GM19438 (cell line): ENCODE results near the gene TRIM6.
"Not testable (repeated sequence)": the region's sequence is repeated elsewhere in the genome, so short reads cannot be mapped to it uniquely, and the experiment has no call there.

ENCODE experiments used
- ATAC-seq: cut with Tn5 transposase; IDR thresholded peaks from one replicate; pipeline ENCODE4 v1.9.1; 2021; ENCODE audit warnings: low read depth; ENCODE audit not compliant: unreplicated experiment

TRIM6 gene

GRCh38 chr11:5596607-5597201 lies at the start of gene TRIM6:
TRIM6 (plus strand) TSS chr11:5596637; CDS start chr11:5596898, 261 bp downstream.
- ATAC-seq = no peak

DNA sequence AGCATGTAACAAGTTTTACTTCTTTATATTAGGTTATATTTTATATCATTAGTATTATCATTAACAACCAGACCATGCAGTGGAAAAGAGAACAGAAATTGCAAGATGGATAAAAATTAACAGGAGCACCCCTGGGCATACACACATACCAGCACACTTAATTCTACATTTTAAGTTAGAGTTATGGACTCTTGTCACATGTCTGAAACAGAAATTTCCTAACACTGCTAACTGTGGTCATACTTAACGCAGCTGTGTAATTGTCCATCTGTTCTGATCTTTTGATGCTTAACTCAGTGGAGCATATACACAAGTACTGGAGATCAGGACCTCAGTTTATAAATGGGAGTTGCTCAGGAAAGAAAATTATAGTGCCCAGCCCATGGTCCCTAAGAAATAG lies 48.5 kb upstream of the TRIM6 start:
- peak; percentile 82 for ATAC-seq

DNA sequence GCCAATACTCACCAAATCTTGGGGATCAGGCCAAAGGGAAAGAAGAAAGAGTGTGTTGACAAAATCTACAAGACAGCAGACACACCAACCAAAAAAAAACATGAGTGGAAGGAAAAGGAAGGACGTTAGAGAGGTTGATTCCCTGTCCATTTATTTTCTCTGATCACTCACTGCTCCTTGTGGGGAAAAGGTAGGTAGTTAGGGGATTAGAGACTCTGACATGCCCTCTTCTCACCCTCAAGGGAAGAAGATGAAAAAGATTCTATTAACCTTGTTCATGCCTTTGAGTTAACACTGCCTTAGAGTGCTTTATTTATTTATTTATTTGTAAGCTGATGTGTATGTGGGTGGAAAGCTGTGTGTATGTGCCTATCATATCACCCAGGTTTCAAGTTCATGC lies 48.0 kb upstream of the TRIM6 start, which contains the start of gene OR52H1:
TSS of gene OR52H1 (minus strand) at position 101 of the 400 bp plus-strand sequence. CDS start 3,035 bp downstream, outside the sequence.
- no peak for ATAC-seq

- no peak for ATAC-seq
These were observed 45.9 kb upstream of the TRIM6 start for GRCh38 chr11:5550440-5551095.

DNA sequence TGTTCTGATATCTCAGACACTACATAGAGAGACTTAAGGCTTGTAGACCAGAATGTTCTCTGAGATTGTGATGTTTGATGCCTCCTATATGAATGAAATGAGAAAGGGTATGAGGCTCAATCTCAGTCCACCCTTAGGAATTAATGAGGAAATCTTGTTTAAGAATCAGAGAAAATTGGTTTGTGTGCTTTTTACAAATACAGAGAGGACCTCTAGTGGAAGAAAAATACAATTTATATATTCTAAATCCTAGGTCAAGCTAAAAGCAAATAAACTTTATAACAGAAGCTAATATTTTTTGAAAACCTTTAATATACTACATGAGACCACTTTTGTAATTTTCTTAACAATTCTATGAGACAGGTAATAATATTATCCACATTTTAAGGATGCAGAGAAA lies 43.1 kb upstream of the TRIM6 start:
- ATAC-seq = no peak

DNA sequence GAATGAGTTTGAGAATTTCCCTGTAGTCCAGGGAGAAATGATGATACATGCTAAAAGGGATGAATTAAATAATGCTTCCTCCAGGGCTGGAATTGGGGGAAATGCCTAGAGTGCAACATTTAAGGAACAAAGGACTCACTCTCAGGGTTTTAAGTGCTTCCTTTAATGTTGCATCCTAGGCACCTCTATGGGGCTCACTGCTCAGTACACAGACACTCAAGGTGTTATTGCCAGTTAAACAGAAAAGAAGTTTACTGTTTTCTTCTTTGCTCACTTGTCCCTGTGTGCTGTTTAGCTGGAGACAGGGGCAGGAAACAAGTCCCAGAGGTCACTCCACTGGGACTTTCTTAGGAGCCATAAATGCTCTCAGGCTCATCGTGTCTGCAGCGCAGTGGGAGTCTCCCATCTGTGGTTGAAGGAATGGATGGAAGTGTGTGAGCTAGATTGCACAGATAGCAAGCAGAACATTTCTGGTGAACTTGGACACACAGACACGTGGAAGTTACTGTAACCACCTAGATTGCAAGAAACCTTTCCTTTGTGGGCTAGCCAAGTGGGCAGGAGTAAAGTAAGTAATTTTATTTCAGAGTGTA lies 39.7 kb upstream of the TRIM6 start:
- no peak for ATAC-seq

DNA sequence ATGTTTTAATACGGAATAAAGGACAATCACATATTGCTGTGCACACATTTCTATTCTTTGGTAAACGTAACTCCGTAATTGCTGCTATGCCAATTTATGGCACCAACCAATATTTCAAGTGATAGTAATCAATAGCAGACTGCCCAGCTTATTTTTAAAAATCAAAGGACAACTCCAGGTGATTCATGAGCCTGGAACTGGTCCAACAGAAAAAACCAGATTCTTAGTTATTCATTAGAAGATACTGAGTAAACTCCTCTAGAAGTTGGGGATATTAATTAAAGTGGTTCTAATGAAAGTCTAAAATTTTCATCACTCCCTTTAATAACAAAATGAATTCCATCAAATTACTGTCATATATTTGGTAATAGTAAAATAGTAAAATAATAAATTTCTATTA lies 38.7 kb upstream of the TRIM6 start:
- ATAC-seq = no peak

DNA sequence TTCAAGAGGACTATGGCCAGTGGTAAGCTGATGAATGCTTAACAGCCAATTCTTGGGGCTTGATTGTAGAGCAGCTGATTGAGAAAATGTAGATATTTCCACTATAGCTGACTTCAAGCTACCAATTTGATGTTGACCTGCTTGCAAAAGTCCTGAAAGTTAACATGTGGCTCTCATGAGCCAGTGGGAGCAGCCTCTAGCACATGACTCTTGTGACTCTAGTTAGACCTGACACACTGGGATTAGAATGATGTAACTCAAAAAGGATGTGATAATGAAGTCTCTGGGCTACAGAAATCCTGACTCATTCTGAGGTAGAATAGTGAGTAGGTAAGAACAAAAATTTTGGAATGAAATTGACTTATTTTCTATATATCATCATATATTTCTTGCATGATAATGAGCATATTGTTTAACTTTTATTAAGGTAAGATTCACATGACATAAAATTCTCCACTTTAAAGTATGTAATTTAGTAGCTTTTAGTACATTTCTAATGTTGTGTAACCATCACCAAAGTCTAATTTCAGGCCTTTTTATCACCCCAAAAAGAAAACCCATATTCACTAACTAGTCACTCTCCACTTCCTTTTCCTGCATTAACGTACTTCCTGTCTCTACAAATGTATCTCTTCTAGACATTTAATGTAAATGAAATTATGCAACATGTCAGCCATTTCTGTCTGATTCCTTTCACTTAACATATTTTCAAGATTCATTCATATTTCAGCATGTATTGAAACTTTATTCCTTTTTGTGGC lies 32.0 kb upstream of the TRIM6 start:
- ATAC-seq = no peak

DNA sequence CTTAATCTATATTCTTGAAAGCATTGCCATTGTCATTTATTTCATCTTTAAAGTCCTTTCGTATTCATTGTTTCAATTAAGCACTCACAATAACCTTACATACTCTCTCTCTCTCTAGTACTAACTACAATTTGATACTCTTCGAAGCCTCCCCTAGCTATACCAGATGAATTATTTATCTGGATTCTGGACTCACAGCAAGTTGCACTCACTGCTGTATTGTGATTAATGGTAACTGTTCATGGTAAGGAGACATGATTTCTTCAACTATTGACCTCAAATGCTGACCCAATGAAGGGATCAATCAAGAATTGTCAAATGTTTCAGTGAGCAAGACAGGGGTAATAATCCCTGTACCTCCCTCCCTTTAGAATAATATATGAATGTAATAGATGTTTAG lies 21.8 kb upstream of the TRIM6 start:
- ATAC-seq = no peak

DNA sequence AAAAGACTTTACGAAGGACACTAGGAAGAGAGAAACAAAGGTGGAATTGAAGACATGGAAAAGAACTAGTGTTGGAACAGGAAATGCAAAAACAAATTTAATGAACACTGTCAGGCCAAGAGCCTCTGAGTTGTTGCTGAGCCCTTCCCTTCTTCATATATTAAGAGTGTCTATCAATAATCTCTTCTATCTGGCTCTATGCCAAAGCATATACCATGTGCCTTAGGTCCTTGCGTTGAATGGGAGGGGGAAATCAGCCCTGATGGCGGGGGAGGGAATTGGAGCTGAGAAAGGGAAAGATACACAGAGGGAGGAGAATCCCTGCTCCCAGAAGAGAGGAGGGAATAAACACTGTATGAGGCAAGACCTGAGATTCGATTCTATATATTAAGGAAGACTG lies 21.3 kb upstream of the TRIM6 start:
- no peak for ATAC-seq

- no peak for ATAC-seq
These were observed 19.3 kb upstream of the TRIM6 start for GRCh38 chr11:5577101-5577500.

- no peak for ATAC-seq
These were observed 15.9 kb upstream of the TRIM6 start, which contains the start of gene OR52B6 for GRCh38 chr11:5580577-5580976. OR52B6 (plus strand) TSS chr11:5580877; CDS start chr11:5580877, 0 bp downstream.

DNA sequence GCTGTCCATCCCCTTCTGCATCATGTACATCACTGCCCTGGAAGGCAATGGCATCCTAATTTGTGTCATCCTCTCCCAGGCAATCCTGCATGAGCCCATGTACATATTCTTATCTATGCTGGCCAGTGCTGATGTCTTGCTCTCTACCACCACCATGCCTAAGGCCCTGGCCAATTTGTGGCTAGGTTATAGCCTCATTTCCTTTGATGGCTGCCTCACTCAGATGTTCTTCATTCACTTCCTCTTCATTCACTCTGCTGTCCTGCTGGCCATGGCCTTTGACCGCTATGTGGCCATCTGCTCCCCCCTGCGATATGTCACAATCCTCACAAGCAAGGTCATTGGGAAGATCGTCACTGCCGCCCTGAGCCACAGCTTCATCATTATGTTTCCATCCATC lies 15.4 kb upstream of the TRIM6 start:
- ATAC-seq = no peak

DNA sequence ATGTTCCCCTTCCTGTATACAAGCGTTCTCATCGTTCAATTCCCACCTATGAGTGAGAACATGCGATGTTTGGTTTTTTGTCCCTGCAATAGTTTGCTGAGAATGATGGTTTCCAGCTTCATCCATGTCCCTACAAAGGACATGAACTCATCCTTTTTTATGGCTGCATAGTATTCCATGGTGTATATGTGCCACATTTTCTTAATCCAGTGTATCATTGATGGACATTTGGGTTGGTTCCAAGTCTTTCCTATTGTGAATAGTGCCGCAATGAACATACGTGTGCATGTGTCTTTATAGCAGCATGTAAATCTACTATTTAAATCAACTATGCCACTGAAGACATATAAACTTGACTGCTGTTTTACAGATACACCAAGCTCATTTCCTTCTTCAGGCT lies 12.0 kb upstream of the TRIM6 start:
- not testable (repeated sequence) for ATAC-seq

- ATAC-seq = not testable (repeated sequence)
These were observed 6.5 kb upstream of the TRIM6 start for GRCh38 chr11:5589906-5590305.

DNA sequence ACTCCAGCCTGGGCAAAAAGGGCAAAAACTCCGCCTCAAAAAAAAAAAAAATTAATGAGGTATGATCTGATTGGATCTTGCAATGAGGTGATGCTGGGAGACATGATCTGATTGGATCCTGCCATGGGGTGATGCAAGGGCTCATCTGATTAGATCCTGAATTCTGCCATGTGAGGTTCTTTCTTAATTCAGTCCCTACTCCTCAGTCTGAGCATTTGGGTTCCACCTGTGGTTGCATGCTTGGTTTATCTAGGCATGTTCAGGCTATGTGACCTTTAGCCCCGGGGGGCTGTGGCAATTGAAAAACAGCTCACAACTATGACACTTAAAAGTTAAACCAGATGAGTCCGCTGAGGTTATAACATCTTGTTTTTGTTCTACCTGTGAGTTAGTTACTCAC lies 4.8 kb upstream of the TRIM6 start:
- ATAC-seq = no peak

DNA sequence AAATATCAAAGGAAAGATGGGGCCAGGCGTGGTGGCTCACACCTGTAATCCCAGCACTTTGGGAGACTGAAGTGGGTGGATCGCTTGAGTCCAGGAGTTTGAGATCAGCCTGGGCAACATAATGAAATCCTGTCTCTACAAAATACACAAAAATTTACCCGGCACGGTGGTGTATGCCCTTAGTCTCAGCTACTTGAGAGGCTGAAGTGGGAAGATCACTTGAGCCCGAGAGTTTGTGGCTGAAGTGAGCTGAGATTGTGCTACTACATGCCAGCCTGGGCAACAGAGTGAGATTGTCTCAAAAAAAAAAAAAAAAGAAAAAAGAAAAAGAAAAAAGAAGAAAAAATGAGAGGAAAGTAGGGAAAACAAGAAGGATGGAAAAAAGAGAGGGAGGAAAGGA lies 3.8 kb upstream of the TRIM6 start:
- no peak for ATAC-seq

DNA sequence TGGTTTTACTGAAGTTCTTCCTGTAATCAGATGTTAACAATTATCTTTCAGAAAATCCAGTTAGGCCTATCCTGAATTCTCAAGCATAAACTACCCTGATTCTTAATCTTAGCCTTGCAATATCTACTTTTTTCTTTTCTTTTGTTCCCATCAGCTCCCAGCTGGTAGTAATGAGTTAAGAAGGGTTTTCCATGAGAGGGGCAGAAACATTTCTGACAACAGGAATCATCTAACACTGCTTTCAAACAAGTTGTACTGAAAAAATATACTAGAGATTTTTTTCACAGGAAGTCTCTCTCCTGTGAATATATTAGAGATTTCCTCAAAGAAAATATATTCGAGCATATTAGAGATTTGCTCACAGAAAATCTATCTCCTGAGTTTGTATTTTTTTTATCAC lies 3.3 kb upstream of the TRIM6 start:
- ATAC-seq = no peak

- ATAC-seq = no peak
These were observed 1.5 kb downstream of the TRIM6 start for GRCh38 chr11:5597953-5598352.

- ATAC-seq = peak; percentile 76
These were observed 4.0 kb downstream of the TRIM6 start for GRCh38 chr11:5600374-5600851.

GRCh38 chr11:5602791-5603190 lies 6.4 kb downstream of the TRIM6 start:
- ATAC-seq = not testable (repeated sequence)
